Stimulated activated CD8-positive, alpha-beta memory T cell treated with anti-CD3 and anti-CD28 coated beads, Interleukin-15, amount 100 ng/mL, for 4 hours (primary cell): Measurements from ENCODE around the gene C3orf52.
"Not testable (repeated sequence)": the region's sequence is repeated elsewhere in the genome, so short reads cannot be mapped to it uniquely, and the experiment has no call there.

Experiments used
- DNase-seq, 2 donors: peaks; one replicate each; pipeline ENCODE4 v3.0.0-alpha.2; 2020; ENCODE audit warnings: low read depth in 2 of 2

Gene C3orf52, protein sequence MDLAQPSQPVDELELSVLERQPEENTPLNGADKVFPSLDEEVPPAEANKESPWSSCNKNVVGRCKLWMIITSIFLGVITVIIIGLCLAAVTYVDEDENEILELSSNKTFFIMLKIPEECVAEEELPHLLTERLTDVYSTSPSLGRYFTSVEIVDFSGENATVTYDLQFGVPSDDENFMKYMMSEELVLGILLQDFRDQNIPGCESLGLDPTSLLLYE

GRCh38 chr3:112086076-112086854 is at the start of gene C3orf52:
TSS of gene C3orf52 (plus strand) at chr3:112086389. CDS start at chr3:112086408, 19 bp downstream.
- peak in 1 of 2 donors; percentile 42 for DNase-seq

- DNase-seq, result not testable (repeated sequence)
Observed at GRCh38 chr3:112037194-112037593, 49.0 kb upstream of the C3orf52 start.

- DNase-seq, result no peak
Observed at GRCh38 chr3:112038863-112039262, 47.3 kb upstream of the C3orf52 start.

DNA sequence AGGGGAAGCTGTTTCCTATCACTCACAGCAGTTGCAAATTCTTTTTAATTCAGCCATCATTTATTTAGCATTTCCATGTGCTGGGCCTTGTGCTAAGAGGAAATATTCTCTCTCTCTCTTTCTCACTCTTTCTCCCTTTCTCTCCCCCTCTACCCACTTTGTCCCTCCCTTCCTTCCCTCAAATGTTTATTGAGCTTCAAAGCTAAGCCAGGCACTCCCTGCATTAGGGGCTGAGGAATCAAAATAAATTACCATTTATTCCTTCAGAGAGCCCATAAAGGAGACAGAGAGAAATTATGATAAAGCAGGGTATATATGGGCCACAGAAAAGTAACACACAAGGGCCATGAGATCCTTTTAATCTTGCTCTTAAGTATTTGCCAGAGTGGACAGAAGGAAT is 44.9 kb upstream of the C3orf52 start:
- no peak for DNase-seq

DNA sequence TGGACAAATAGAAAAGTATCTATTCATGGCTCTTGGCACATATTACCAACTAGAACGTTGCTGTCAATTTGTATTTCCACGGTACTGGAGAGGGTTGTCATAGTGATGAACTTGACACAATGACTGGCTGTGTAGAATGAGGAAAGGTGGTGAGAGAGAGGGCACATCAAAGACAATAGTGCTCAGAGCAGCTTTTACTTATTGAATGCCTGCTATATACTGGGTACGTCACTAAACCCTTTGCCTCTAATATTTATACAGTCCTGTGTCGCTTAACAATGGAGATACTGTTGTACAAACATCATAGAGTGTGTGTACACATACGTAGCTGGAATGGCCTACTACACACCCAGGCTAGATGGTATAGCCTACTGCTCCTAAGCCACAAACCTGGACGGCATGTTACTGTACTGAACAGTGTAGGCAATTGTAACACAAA is 43.3 kb upstream of the C3orf52 start:
- DNase-seq, result no peak

- peak in 1 of 2 donors; percentile 6 for DNase-seq
Observed at GRCh38 chr3:112043621-112044201, 42.5 kb upstream of the C3orf52 start.

DNA sequence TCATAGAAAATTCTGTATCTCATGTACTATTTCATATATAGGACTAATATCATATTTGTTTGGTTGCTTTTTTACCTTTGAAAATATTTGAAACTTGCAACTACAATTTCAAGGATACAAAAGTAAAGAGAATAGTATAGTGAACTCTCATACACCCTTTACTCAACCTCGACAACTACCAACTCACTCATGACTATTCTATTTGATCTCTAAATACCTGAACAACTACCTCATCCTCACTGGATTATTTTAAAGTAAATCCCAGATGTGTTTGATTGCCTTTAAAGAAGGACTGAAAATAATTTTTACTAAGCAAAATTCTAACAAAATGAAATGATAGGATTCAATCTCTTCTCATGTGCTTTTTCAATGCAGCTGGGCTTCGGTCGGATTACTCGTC is 39.6 kb upstream of the C3orf52 start:
- DNase-seq, result no peak

DNA sequence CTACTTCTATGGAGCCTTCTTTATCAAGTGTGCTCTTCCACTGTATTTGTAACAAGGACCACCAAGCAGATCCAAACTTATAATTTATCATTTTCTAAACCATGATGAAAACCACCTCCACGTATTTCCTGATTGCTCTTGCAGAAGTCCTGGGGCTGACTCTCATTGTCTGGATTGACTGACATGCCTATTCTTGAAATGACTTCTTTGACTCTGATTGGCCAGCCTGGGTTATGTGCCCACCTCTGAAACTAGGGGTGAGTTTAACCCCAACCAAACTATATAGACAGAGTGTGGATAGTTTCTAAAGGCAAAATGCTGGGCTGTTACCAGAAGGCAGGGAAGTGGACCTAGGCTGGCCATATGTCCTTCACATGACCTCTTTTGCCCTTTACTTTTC is 38.9 kb upstream of the C3orf52 start:
- no peak for DNase-seq

- no peak for DNase-seq
Observed at GRCh38 chr3:112048911-112049310, 37.3 kb upstream of the C3orf52 start.

DNA sequence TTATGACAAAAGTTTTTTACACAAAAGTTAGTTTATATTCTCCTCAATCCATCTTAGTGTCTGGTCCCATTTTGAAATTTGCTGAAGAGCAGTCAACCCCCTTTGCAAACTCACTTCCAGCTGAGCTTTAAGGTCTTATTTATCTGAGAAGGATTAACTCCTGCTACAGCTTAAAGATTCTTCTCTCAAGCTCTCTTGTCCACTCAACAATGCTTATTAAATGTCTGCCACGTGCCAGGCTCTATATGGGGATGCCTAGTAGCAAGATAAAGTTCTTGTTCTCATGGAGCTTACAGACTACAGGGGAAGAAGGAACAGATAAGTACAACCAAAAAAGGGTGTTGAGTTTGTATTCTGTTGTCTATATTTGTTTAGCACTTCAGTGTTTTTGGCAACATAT is 33.0 kb upstream of the C3orf52 start:
- DNase-seq, result no peak

- DNase-seq, result no peak
Observed at GRCh38 chr3:112056451-112056929, 29.7 kb upstream of the C3orf52 start.

DNA sequence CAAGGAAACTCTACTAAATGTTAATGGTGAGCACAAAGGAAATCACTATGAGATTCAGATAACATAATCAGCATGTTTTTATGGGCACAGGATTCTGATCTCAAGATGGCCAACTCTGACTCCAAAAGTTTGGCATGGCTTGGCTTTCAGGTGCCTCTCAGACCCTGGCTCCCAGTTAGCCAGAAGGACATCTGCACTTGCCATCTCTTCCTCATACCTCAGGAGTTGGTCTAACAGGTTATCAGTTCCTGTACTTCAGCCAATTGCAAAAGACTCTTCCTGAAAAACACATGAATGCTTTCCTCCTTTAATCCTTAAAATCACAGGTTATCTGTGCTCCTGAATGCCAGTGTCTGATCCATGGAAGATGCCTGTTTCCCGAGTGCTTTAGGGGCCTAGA is 26.7 kb upstream of the C3orf52 start:
- no peak for DNase-seq

- DNase-seq, result no peak
Observed at GRCh38 chr3:112061152-112061551, 25.0 kb upstream of the C3orf52 start.

DNA sequence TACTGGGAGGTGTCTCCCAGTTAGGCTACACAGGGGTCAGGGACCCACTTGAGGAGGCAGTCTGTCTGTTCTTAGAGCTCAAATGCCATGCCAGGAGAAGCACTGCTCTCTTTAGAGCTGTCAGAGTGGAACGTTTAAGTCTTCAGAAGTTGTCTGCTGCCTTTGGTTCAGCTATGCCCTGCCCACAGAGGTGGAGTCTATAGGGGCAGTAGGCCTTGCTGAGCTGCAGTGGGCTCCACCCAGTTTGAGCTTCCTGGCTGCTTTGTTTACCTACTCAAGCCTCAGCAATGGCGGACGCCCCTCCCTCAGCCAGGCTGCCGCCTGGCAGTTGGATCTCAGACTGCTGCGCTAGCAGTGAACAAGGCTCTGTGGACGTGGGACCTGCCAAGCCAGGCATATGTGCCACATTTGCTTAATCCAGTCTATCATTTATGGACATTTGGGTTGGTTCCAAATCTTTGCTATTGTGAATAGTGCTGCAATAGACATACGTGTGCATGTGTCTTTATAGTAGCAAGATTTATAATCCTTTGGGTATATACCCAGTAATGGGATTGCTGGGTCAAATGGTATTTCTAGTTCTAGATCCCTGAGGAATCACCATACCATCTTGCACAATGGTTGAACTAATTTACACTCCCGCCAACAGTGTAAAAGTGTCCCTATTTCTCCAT is 13.7 kb upstream of the C3orf52 start:
- DNase-seq, result not testable (repeated sequence)

DNA sequence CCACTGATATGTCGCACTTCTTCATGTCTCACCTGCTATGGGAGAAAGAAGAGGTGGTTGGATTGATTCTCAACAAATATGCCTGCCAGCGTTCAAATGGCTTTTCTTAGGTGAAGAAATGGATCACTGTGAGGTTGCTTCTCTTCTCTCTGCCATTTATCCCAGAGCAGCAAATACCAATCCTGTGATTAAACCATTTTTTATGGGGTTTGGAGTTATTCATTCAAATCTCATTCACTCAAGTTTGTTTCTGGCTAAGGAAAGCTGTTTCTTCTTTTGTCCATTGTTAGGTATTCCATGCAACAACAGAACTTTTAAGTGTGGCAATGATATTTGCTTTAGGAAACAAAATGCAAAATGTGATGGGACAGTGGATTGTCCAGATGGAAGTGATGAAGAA is 12.2 kb upstream of the C3orf52 start:
- no peak for DNase-seq

GRCh38 chr3:112074616-112075497 is 11.3 kb upstream of the C3orf52 start:
- no peak for DNase-seq

DNA sequence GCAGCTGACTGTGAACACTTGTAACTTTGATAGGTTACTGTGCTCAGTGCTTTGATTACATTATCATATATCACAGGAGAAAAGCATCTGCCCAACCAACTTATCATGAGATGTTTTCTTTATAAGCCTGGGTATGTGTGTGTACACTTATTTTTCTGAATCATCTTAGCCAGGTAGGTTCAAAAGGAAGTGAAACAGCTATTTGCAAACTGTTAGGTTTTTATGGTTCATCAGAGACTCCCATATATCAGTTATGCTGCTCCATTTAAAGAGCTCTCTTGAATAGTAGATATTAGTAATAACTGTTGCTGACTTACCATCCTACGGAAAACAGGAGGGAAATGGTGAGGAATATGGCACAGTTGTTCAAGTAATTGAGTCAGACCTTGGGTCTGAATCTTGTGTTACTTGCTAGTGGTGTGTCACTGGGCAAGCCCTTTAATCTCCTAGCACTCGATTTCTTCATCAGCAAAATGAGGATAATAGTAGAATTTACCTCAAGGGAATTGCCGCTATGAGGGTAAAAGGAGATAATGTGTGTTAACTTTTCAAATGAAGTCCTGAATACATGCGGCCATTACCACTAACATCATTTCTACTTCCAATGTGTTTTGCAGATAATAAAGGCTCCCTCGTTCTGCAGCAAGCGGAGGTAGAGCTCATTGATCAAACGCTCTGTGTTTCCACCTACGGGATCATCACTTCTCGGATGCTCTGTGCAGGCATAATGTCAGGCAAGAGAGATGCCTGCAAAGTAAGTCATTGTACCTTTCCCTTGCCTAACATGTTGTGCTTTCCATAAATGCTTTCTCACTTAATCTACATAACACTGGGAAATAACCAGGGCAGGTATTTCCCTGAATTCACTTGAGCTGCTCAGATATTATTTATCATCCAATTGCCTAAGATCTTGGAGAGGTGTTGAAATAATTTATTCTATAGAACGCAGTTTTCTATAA is 7.8 kb upstream of the C3orf52 start:
- no peak for DNase-seq

DNA sequence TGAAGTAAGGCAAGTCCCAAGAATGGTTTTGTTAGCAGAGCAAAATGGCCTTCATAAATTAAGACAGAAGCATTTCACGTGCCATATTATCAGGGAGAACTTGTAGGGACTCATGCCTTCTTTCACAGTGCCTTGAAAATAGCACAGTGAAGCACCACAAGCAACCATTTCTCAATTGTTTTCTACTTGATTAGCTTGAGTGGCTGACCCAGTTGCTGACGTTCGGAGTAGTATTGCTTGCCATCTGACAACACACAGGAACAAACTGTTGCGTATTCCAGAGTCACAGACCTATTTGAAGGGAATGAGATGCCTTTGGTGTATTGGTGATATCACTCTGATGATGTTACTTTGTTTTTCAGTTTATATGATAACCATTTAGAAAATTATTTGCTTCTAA is 3.0 kb upstream of the C3orf52 start:
- DNase-seq, result no peak

DNA sequence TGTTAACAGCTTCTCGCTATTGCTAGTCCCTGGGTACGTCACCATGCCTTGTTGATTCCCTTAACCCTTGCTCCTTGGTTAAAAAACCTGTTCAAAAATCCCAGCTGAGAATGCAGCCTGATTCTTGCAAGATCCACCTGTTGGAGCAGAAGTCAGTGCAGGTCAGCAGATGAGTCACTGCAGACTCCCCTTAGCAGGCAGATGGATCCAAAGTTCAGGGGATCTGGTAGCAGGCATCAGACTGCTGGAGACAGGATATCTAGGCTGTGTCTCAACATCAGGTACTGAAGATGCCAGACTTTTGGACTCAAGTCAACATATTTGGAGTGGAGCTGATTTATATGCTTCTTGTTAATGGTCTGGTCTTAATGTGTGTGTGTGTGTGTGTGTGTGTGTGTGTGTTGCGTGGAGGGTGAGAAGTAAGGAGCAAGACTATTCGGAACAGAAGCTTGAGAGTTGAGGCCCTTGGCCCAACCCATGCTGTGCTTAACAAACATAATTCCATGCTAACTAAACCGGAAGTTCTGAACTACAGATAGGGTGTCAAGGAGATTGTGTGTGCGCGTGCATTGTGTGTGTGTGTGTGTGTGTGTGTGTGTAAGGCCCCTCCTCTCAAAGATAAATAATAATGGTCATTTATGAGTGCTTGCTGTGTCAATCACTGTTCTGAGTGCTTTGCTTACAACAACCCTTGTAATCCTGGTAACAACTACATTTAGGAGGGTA is 1.0 kb upstream of the C3orf52 start:
- no peak for DNase-seq

- no peak for DNase-seq
Observed at GRCh38 chr3:112085735-112086075, 484 bp upstream of the C3orf52 start.
